ENCODE measurements around the gene CFAP92.

CFAP92 gene

DNA sequence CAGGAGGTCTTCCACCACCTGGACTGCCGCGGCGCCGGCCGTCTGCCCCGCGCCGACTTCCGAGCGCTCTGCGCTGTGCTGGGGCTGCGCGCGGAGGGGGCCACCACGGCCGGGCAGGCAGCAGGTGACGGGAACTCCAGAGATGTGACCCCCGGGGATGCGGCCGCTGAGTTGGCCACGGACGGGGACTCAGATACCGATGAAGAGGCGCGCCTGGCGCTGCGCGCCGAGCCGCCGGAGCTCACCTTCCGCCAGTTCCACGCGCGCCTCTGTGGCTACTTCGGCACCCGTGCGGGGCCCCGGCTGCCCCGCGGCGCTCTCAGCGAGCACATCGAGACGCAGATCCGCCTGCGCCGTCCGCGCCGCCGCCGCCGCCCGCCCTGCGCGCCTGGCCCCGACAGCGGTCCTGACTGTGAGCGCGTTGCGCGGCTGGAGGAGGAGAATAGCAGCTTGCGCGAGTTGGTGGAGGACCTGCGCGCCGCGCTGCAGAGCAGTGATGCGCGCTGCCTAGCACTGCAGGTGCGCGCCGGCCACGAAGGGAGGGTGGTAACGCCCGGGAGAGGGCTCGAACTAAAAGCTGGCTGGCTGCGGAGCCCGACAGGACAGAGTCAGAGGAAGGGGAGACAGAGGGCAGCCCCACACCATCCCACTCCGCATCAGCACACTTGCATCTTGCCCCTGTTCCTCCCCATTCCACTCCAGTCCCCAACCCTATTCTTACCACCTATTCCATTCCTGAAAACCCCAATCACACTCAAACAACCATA is 8.1 kb upstream of the CFAP92 start:
- no peak for DNase-seq (ENCODE audit: low read depth)
- H3K4me3 ChIP-seq (ENCODE audit: low read depth, low read length) = no peak overlapping the region
- TF ChIP-seq, protein P1, sequence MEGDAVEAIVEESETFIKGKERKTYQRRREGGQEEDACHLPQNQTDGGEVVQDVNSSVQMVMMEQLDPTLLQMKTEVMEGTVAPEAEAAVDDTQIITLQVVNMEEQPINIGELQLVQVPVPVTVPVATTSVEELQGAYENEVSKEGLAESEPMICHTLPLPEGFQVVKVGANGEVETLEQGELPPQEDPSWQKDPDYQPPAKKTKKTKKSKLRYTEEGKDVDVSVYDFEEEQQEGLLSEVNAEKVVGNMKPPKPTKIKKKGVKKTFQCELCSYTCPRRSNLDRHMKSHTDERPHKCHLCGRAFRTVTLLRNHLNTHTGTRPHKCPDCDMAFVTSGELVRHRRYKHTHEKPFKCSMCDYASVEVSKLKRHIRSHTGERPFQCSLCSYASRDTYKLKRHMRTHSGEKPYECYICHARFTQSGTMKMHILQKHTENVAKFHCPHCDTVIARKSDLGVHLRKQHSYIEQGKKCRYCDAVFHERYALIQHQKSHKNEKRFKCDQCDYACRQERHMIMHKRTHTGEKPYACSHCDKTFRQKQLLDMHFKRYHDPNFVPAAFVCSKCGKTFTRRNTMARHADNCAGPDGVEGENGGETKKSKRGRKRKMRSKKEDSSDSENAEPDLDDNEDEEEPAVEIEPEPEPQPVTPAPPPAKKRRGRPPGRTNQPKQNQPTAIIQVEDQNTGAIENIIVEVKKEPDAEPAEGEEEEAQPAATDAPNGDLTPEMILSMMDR (IDR thresholded peaks at IDR 0.05; ENCODE audit: insufficient read depth, low read depth, low read length, missing control alignments) = no peak

- DNase-seq (ENCODE audit: low read depth) = no peak
- H3K4me3 ChIP-seq (ENCODE audit: low read depth, low read length) = no peak within 1 kb of the TSS
- TF ChIP-seq, protein P1 (IDR thresholded peaks at IDR 0.05; ENCODE audit: insufficient read depth, low read depth, low read length, missing control alignments) = no peak
Measured at GRCh38 chr3:129001101-129001805, 7.4 kb upstream of the CFAP92 start, which contains the start of gene EFCC1. Gene EFCC1 (plus strand): TSS chr3:129001304. CDS start chr3:129001629, 325 bp downstream.

DNA sequence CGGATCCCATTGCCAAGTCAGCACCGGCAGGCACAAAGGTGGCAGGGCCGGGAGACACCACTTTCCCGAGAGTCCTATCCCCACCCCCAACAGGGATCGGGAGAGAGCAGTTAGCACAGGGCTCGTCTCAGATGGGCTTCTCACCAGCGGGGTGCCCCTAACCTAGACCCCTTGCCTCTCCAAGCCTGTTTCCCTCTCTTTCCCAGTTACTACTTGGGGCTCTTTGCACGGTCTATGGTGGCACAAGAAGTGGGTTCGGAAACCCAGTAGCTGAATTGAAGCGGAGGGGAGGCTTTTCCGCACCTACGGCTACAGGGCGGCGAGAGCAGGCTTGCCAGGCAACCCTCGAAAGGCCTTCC is 6.8 kb upstream of the CFAP92 start:
- TF ChIP-seq, protein P1 (IDR thresholded peaks at IDR 0.05; ENCODE audit: insufficient read depth, low read depth, low read length, missing control alignments) = no peak
- H3K4me3 ChIP-seq (ENCODE audit: low read depth, low read length) = no peak overlapping the region
- no peak for DNase-seq (ENCODE audit: low read depth)

DNA sequence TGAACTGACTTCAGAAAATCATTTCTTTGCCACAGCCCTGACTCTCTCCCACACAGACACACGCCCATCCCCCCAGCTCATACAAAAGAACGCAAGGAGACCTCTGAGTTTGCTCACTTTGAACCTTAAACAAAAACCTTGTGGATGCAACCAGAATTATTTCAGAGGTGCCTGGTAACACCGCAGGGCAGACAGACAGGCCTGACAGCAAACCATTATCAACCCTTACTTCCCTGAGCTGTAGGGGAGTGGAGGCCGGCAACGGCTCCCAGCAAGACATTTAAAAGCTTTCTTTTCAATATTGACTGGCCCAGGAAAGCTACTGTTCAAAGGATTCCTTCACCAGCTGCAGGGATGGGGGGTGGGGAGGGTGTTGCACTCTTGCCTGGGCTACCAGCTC is 5.2 kb upstream of the CFAP92 start:
- no peak overlapping the region for H3K4me3 ChIP-seq (ENCODE audit: low read depth, low read length)
- TF ChIP-seq, protein P1 (IDR thresholded peaks at IDR 0.05; ENCODE audit: insufficient read depth, low read depth, low read length, missing control alignments) = no peak
- DNase-seq (ENCODE audit: low read depth) = no peak

DNA sequence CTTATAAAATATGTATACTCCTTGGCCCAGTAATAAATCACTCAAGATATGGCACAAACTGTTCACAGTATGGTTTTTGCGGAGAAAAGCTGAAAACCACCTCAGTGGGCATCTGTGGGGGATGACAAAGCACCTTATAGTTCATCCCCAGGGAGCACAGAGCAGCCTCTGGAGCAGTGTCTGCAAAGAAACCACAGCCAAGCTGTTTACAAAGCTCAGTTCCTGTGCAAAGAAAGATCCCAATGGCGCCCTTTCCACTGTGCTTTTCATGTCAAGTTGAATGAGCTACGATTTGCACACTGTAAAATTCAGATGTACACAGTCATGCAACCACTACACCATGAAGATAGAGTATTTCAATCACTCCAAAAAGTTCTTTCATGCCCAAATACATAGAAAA is 4.7 kb upstream of the CFAP92 start:
- H3K4me3 ChIP-seq (ENCODE audit: low read depth, low read length) = no peak overlapping the region
- TF ChIP-seq, protein P1 (IDR thresholded peaks at IDR 0.05; ENCODE audit: insufficient read depth, low read depth, low read length, missing control alignments) = no peak
- no peak for DNase-seq (ENCODE audit: low read depth)

DNA sequence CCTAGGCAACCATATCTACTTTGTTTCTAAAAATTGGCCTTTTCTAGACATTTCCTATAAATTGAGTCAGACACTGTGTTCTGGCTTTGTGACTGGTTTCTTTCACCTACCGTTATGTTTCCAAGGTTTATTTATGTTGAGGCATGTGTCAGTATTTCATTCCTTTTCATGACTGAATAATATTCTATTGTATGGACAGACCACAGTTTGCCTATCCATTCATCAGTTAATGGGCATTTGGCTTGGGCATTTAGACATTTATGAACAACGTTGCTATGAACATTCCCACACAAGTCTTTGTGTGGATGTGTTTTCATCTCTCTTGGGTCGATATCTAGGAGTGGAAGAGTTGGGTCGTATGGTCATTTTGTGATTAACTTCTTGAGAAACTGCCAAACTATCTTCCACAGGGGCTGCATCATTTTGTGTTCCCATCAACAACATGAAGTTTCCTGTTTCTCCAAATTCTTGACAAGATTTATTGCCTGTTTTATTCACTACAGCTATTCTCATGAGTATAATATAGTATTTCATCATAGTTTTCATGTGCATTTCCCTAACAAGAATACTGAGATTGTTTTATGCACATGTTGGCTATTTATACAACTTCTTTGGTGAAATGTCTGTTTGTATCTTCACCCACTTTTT is 3.7 kb upstream of the CFAP92 start:
- DNase-seq (ENCODE audit: low read depth) = no peak
- TF ChIP-seq, protein P1 (IDR thresholded peaks at IDR 0.05; ENCODE audit: insufficient read depth, low read depth, low read length, missing control alignments) = no peak
- no peak overlapping the region for H3K4me3 ChIP-seq (ENCODE audit: low read depth, low read length)
